Activated T-cell treated with anti-CD3 and anti-CD28 coated beads for 48 hours (primary cell): Measurements from ENCODE around the gene TCL1A.
"Not testable (repeated sequence)": the region's sequence is repeated elsewhere in the genome, so short reads cannot be mapped to it uniquely, and the experiment has no call there.

Source experiments
- DNase-seq: peaks from one replicate; pipeline ENCODE4 v3.0.0-alpha.2; 2020; ENCODE audit warnings: low read depth

Gene TCL1A

DNA sequence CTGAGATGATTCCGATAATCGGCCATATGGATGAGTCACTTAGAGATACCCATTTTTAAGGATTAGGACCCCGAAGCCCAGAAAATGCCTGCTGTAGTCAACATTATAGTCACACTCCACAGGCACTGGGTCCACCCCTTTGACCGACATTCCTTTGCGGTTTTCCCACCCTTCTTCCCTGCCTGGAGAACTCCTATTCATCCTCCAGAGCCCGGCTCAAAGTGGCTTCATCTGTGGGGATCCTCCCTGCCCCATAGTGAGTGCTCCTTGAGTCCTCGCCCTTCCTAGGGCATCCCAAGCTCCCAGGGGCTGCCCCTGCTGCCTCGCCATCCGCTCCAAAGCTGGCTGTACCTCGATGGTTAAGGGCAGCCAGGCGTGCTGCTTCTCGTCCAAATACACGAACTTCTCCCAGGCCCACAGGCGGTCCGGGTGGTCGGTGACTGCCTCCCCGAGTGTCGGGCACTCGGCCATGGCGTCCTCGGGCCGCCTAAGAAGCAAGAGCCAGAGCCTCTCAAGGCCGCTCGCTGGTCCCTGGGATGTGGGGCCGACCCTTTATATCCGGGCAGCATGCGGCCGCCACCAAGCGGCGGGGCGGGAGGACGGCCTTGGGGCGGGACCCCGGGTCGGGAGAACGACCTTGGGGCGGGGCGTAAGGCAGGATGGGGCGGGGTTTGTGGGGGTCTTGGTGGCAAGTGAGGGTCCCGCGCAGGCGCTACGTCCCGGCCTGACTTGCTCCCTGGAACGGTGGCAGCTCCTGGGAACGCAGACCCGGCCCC is at the start of gene TCL1A:
TCL1A (minus strand) TSS at position 530 of the 776 bp plus-strand sequence; CDS start at position 471, 59 bp downstream.
- DNase-seq, result no peak

GRCh38 chr14:95763032-95763431 is 49.1 kb upstream of the TCL1A start:
- DNase-seq, result not testable (repeated sequence)

DNA sequence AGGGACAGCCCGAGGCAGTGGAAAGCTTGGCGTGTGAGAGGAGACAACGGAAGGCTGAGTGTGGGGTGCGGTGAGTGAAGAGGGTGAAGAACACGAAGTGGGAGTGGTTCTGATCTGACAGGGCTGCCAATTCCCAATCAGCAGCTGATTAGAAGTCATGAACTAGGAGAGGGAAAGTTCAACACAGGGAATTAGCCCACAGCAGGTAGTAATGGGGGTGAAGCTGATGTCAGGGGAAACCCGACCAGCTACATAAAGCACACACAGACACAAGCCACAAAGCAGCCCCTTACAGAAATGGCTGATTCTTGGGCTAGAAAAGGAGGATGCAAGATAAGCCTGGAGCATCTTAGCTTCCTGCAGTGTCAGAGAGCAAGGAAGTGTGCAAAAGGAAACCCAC is 47.5 kb upstream of the TCL1A start:
- DNase-seq, result no peak

DNA sequence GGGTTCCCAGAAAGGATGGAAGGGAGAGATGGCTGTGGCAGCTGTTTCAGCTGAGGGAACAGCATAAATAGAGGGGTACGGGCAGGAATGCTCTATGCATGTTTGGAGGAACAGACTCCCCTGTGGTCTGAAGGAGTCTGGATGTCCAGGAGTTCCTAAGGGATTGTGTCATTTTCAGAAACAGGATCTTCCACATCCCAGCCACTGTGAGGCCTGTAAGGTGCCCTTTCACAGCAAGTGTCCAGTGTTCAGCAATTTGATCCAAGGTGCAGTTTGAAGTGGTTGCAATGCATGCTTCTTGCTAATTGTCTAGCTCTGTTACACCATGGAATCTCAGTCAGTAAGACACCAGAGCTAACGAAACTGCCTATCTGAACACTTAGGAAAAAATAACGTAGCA is 46.7 kb upstream of the TCL1A start:
- no peak for DNase-seq

DNA sequence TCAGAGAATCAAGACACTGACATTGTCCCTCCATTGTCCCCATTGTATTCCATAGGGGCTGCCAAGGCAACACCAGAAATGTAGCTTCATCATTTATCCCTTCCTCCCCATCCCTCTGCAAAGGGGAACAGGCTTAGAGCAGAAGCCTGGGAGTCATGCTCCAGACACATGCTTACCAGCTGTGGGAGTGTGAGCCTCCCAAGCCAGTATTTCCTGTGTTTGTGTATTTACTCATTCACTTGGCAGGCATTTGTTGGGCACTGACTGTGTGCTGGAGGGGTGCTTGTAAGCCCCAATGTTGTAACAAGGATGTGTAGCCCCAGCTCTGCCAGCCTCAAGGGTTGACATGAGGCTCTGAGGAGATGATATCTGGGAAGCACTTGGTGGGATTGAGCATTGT is 46.0 kb upstream of the TCL1A start:
- DNase-seq, result no peak

DNA sequence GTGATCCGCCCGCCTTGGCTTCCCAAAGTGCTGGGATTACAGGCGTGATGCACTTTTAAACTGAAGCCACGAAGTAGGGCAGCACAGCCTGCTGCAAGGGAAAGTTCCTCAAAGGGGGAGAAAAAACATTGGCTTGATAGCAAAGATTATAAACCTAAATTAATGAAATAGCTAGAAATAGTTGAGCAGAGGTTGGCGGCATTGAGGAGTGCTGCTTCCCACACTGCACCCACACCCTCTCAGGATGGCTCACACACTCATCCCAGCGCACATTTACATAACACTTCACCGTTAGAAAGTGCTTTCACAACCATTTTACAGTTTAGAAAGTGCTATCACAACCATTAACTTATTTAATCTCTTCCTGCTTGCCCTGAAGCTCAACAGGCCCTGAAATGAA is 44.4 kb upstream of the TCL1A start:
- DNase-seq, result no peak

GRCh38 chr14:95756751-95757150 is 42.8 kb upstream of the TCL1A start:
- no peak for DNase-seq

DNA sequence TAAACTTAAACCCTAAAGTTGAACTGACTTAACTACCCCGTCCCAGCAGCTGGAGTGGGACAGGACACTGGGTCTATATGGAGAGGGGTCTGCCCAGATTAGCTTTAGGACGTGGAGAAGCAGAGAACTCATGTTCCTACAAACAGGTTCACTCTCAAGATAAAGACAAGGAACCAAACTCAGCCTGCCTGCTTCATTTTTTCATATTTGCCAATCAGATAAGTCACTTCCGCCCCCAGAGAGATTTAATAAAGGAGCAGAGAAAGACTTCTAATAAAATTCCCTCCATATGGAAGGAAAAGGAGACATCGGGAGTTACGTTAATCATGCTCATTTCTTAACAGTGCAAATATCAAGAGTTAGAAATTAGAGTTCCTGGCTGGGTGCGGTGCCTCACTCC is 42.2 kb upstream of the TCL1A start:
- DNase-seq, result no peak

DNA sequence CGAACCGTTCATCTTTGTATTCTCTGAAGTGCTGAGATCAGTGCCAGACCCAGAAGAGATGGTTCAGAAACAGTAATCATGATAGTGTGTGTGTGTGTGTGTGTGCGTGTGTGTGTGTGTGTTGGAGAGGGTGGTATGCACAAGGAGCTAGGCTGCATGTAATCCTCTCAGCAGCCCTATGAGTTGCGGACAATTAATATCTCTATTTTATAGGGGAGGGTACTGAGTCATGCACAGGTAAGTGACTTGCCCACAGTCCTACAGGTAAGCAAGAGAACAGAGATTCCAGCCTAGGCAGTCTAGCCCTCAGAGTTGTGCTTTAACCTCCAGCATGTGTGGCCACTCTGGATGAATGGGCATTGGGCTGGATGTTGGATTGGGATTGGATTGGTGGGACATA is 27.9 kb upstream of the TCL1A start:
- no peak for DNase-seq

DNA sequence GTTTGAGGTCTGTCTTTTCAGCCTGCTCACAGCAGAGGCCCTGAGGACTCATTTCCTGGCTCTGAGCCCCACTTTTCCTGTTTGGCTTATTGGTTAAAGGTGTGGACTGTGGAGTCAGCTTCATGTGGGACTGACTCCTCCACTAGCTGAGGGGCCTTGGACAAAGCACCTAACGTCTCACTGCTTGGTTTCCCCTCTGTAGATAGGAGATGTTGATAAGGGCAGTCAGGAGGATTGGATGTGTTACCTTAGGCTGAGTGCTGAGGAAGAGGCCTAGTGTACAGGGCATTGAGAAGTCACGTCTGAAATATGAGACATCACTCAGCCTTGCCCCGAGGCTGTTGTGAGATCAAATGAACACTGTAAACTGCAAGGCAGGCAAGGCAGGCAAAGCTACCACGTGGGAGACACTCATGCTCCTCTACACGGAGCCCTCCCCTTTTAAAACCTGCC is 27.1 kb upstream of the TCL1A start:
- DNase-seq, result no peak

- no peak for DNase-seq
Observed at GRCh38 chr14:95739356-95739755, 25.4 kb upstream of the TCL1A start.

DNA sequence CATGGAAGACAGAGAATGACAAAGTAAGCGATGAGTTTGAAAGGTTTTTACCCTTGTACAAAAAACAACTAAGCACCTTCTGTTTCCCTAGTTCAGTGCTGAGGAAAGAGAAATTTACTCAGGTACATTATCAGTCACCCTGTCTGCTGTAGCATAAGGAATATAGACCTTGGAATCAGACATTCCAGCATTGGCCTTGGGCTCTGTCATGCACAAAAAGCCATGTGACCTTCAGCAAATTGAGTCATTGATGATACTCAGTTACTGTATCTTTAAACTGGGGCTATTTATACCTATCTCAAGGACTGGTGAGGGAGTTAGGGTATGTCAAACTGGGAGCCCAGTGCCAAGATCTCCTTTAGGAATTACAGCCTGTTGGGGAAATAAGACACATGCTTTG is 19.3 kb upstream of the TCL1A start:
- DNase-seq, result no peak

- no peak for DNase-seq
Observed at GRCh38 chr14:95730126-95730525, 16.2 kb upstream of the TCL1A start.

GRCh38 chr14:95729402-95730028 is 15.6 kb upstream of the TCL1A start:
- DNase-seq, result not testable (repeated sequence)

DNA sequence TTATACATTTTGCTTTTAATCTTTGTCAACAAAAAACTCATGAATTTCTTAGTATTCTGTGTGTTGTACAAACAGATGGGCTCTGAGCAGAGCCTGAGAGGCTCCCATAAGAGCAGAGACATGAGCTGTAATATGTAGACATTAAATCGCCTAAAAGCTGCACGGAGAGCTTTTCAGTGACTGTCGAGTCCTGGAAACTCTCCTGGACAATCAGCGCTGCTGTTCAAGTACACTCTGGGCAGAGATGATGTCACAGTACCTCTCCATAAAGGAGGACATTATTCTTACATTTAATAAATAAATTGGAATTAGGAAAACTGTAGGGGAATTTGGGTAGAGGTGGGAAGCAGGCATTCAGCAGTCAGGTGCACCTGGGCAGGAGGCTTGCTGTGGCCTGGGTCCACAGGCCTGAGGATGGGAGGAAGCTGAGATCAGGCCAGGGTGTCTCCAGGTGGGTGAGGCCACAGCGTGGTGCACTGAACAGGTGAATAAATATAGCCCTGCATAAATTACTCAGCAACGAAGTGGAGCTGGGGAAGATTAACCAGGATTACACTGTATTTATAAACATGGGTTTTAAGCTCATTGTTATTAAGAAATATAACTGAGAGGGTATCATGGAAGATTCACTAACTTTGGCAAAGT is 13.3 kb upstream of the TCL1A start:
- DNase-seq, result no peak

DNA sequence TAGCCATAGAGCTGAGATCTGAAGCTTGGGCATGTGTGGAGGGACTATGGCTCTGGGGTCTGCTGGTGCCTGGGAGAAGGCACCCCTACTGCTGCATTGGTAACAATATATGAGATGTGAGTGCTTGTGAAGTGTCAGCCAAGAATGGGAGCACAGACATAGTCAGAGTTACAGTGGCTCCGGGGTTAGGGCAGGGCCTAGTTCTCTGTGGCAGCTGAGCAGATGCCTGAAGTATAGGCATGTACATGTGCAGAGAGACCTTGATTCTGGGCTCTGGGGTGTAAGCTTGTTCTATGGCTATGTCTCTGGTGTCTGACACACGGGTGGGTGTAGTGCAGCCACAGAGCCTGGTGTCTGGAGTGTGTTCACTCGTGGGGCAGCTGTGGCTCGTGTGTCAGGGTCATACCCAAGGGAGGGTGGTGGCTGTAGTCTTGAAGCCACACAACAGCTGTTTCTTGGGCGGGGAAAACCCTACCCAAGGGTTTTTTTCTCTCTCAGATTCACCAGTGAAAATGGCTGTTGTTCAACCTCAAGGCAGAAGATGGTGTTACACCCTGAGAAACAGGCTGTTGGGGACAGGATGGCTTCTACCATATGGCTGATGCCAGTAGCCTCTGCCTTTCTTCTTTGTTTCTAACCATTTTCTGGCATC is 11.9 kb upstream of the TCL1A start:
- no peak for DNase-seq

- no peak for DNase-seq
Observed at GRCh38 chr14:95722525-95723190, 8.7 kb upstream of the TCL1A start.

GRCh38 chr14:95712398-95712797 is 1.5 kb downstream of the TCL1A start:
- DNase-seq, result no peak

DNA sequence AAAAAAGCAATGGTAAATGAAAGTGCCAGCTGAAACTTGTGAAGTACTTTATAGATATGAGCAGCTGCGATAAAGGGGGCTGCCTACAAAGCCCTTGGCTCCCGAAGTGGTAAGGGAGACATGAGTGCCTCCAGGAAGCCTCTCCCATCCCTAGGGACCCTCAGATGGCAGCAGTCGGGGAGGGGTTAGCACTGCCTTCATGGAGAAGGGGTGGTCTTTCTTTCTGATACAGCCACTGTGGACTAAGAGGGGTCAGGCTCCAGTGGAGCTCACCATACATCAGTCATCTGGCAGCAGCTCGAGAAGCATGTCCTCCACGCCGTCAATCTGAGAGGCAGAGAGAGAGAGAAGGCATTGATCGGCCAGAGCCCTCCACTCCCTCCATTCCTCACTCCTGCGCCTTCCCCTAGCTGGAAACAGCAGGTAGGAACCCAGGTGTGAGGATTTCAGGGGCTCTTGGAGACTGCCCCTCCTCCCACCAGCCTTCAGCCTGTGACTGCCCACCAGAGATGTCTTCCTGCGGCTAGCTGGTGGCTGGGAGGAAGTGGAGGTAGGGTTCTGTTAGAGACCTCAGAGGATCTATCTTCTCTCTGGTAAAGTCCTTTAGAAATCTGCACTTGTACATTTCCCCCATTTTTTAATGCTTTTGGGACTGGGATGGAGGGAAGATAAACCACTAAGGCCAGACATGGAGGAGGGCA is 2.3 kb downstream of the TCL1A start:
- DNase-seq, result no peak

GRCh38 chr14:95710106-95710505 is 3.8 kb downstream of the TCL1A start:
- no peak for DNase-seq

- DNase-seq, result no peak
Observed at GRCh38 chr14:95707327-95707726, 6.6 kb downstream of the TCL1A start.

- DNase-seq, result no peak
Observed at GRCh38 chr14:95705518-95705917, 8.4 kb downstream of the TCL1A start.
